A549 (cell line): ENCODE measurements around the gene CLGN. TPM values are rescaled to one million over a fixed set of nuclear protein-coding genes. Genes with fewer than 3 reads are reported as not detected.

Experiments used
- ATAC-seq, 2 experiments: fragments of 200-7000 bp in 1 of 2; fragments of >200 bp in 1 of 2; cut with Nextera tagmentation in 1 of 2; cut with Tn5 transposase in 1 of 2; 3 replicates each; pipeline versions ENCODE4 v1.8.0 to v1.9.1; 2018 to 2020; ENCODE audit warnings: mild to moderate bottlenecking in 1 of 2, moderate library complexity in 1 of 2
- CTCF ChIA-PET: fragments of 300-600 bp; sonication (Branson Sonifier 250); formaldehyde crosslinking; extraction: SDS; loops from one replicate; lab custom pipeline; 2021; ENCODE audit warnings: antibody characterized with exemption, inconsistent platforms; lab: Yijun Ruan, JAX
- POLR2A ChIA-PET: fragments of 350-600 bp; formaldehyde crosslinking; extraction: SDS; loops from one replicate; lab custom pipeline; 2021; ENCODE audit warnings: antibody characterized with exemption, inconsistent platforms; lab: Yijun Ruan, JAX
- DNase-seq, 2 experiments: peaks; one replicate each; pipeline versions ENCODE4 v3.0.0 to v3.0.0-alpha.2; 2011 to 2016; ENCODE audit warnings: low read depth in 1 of 2, low spot score in 1 of 2
- FAIRE-seq: peaks from 2 replicates; lab custom pipeline; 2011; peaks lifted over from hg19 to GRCh38; lab: Jason Lieb, UNC
- H3K27ac ChIP-seq, 2 experiments: fragments of >200 bp; sonication (Bioruptor Twin); formaldehyde crosslinking; 3 replicates each; pipeline ENCODE4 v1.5.1; 2016 to 2017
- H3K4me1 ChIP-seq: fragments of >200 bp; sonication (Bioruptor Twin); formaldehyde crosslinking; 3 replicates; pipeline ENCODE4 v1.6.1; 2016
- H3K4me2 ChIP-seq: fragments of >200 bp; sonication (Bioruptor Twin); formaldehyde crosslinking; 3 replicates; pipeline ENCODE4 v1.6.1; 2016
- H3K4me3 ChIP-seq: fragments of >200 bp; sonication (Bioruptor Twin); formaldehyde crosslinking; 3 replicates; pipeline ENCODE4 v1.5.1; 2016
- H3K9me3 ChIP-seq: fragments of >200 bp; sonication (Bioruptor Twin); formaldehyde crosslinking; 3 replicates; pipeline ENCODE4 v1.6.1; 2016
- BCL3 ChIP-seq: fragments of >200 bp; sonication (Bioruptor Twin); formaldehyde crosslinking; IDR thresholded peaks from 3 replicates; pipeline ENCODE4 v1.6.1; 2016
- ELK1 ChIP-seq: fragments of 150-350 bp; IDR thresholded peaks from 2 replicates; pipeline ENCODE4 v1.6.1; 2014; ENCODE audit warnings: low read depth, mild to moderate bottlenecking, low read length
- ESRRA ChIP-seq: fragments of 150-350 bp; IDR thresholded peaks from 2 replicates; pipeline ENCODE4 v1.6.1; 2014; ENCODE audit warnings: mild to moderate bottlenecking, low read length, borderline replicate concordance
- FOSL2 ChIP-seq, 2 experiments: fragments of 450-650 bp in 1 of 2; fragments of >200 bp in 1 of 2; sonication (Bioruptor Twin) in 1 of 2; formaldehyde crosslinking; IDR thresholded peaks; 2 replicates each; pipeline versions ENCODE4 v1.5.0 to v1.6.1; 2016 to 2020; ENCODE audit warnings: mild to moderate bottlenecking in 1 of 2, moderate library complexity in 1 of 2
- HMGXB4 ChIP-seq: fragments of 250-450 bp; sonication (Bioruptor Pico); IDR thresholded peaks from 2 replicates; pipeline ENCODE4 v1.5.0; 2021; ENCODE audit warnings: mild to moderate bottlenecking, moderate library complexity, borderline replicate concordance
- KDM1A ChIP-seq: fragments of 200-600 bp; sonication (generic); IDR thresholded peaks from 2 replicates; pipeline ENCODE4 v1.6.1; 2016; ENCODE audit warnings: low read depth, mild to moderate bottlenecking
- NFE2L2 ChIP-seq: fragments of 150-350 bp; conservative IDR thresholded peaks from 2 replicates; pipeline ENCODE4 v1.6.1; 2014; ENCODE audit warnings: low read length
- NPAS2 ChIP-seq: fragments of 250-450 bp; sonication (Bioruptor Pico); IDR thresholded peaks from 2 replicates; pipeline ENCODE4 v1.8.0; 2022; ENCODE audit warnings: mild to moderate bottlenecking, moderate library complexity, borderline replicate concordance
- REST ChIP-seq: fragments of 200-600 bp; sonication (generic); IDR thresholded peaks from 2 replicates; pipeline ENCODE4 v1.6.1; 2016; ENCODE audit warnings: antibody characterized with exemption, mild to moderate bottlenecking, moderate library complexity
- TP53 ChIP-seq: fragments of 250-450 bp; sonication (Bioruptor Pico); IDR thresholded peaks from 2 replicates; pipeline ENCODE4 v1.5.0; 2021; ENCODE audit warnings: mild to moderate bottlenecking, moderate library complexity
- USF2 ChIP-seq: fragments of 450-650 bp; IDR thresholded peaks from 2 replicates; pipeline ENCODE4 v1.6.1; 2014; ENCODE audit warnings: antibody characterized with exemption
- WGBS: methylation state at CpG from one replicate; pipeline ENCODE4 v1.1.6; 2017; ENCODE audit errors: missing lambda C conversion rate; 5-methylcytosine and 5-hydroxymethylcytosine counted together
- polyA plus RNA-seq, 4 experiments: library from polyadenylated mRNA; depleted of rRNA in 3 of 4; stranded (reverse); fragments of >200 nt; fragmentation: RNase III in 1 of 4; extraction: RNeasy Plus Mini Kit Qiagen cat#74134 plus additional on column Dnase treatment in 1 of 4; gene quantifications; 2 replicates in 3 of 4; 3 replicates in 1 of 4; pipeline ENCODE4 v1.2.3, GENCODE V29; 2011 to 2017

Gene CLGN
- polyA plus RNA-seq, 2 of the 4 experiments (the other 2 are of a cell fraction): 8.4 to 30.9 TPM

GRCh38 chr4:140373328-140374129 is 53.9 kb downstream of the CLGN start, which contains the start of gene SCOC (continued):
- TF ChIP-seq BCL3 (0 out of 3 replicates have a peak, but pooled peaks have one; percentile 4), ESRRA (no peak), KDM1A (no peak), HMGXB4 (CRISPR knock-in tag) (no peak)

- POLR2A ChIA-PET: interaction anchor here (0.6 to 2.4 kb wide), 7 partner anchors 12 to 384 kb away, joined by 3 to 13 read pairs (median 4); partner anchors contain the start of genes CLGN, ELMOD2 and TBC1D9
- DNase-seq: peak; percentile 16 to 40
Observed at GRCh38 chr4:140372751-140373327, 54.6 kb downstream of the CLGN start.

More at GRCh38 chr4:140372751-140373327, 54.6 kb downstream of the CLGN start:
- Histone ChIP-seq H3K4me3 (peak overlapping the region; percentile 93), H3K9me3 (no peaks in the 10 kb centered on the region), H3K4me2 (peak overlapping the region; percentile 98), H3K4me1 (peaks cover 31% of the 10 kb centered on the region), H3K27ac (peak overlapping the region; percentile 83 to 86)
- FAIRE-seq (no peak), ATAC-seq (peak; percentile 68 to 79)
- CTCF ChIA-PET: interaction anchor here (1.1 to 4.1 kb wide), 3 partner anchors 13 to 64 kb away, joined by 3 to 38 read pairs (median 3); no protein-coding TSS in a partner anchor
- WGBS: under 1% methylated on average over 21 of the region's 21 CpGs
- TF ChIP-seq NPAS2 (no peak), REST (no peak), ELK1 (no peak), USF2 (no peak), BCL3 (0 out of 3 replicates have a peak, but pooled peaks have one; percentile 21), NFE2L2 (no peak), TP53 (no peak), FOSL2 (IDR thresholded peaks at IDR 0.05) (no peak), FOSL2 (CRISPR knock-in tag; IDR thresholded peaks at IDR 0.05) (no peak)
